Type B pancreatic cell (in vitro differentiated cells): ENCODE data around the gene PRDM16. TPM values are rescaled to one million over a fixed set of nuclear protein-coding genes. Genes with fewer than 3 reads are reported as not detected.
"Not testable (repeated sequence)": the region's sequence is repeated elsewhere in the genome, so short reads cannot be mapped to it uniquely, and the experiment has no call there.

Source experiments
- DNase-seq: peaks from one replicate; pipeline ENCODE4 v3.0.0; 2021; ENCODE audit warnings: mixed read lengths; ENCODE audit not compliant: unreplicated experiment; ENCODE audit errors: extremely low spot score
- H3K27ac Mint-ChIP-seq: 2 replicates; pipeline ENCODE4 v1.8.0; 2021; ENCODE audit warnings: mild to moderate bottlenecking, mixed read lengths
- H3K27me3 Mint-ChIP-seq: 2 replicates; pipeline ENCODE4 v1.8.0; 2021; ENCODE audit warnings: mixed read lengths
- H3K36me3 Mint-ChIP-seq: 2 replicates; pipeline ENCODE4 v1.8.0; 2021; ENCODE audit warnings: mixed read lengths
- H3K4me1 Mint-ChIP-seq: one replicate; pipeline ENCODE4 v1.8.0; 2021; ENCODE audit warnings: mixed read lengths; ENCODE audit not compliant: unreplicated experiment
- H3K4me3 Mint-ChIP-seq: 2 replicates; pipeline ENCODE4 v1.8.0; 2021; ENCODE audit warnings: mild to moderate bottlenecking, mixed read lengths
- H3K9me3 Mint-ChIP-seq: 2 replicates; pipeline ENCODE4 v1.8.0; 2021; ENCODE audit warnings: mixed read lengths
- total RNA-seq: library from RNA; stranded (reverse); gene quantifications from 2 replicates; pipeline ENCODE4 v1.2.1, GENCODE V29; 2021; ENCODE audit warnings: low replicate concordance
- TF ChIP-seq, protein P1 (sequence below): fragments of 200-600 bp; sonication (generic); conservative IDR thresholded peaks from 2 replicates; pipeline ENCODE4 v1.5.0; 2021; ENCODE audit warnings: antibody characterized with exemption, mild to moderate bottlenecking

The PRDM16 gene
- total RNA-seq, 1 donor from 2014 or later: 23.6 TPM

- DNase-seq: no peak
- H3K4me1 Mint-ChIP-seq: peaks cover 14% of the 10 kb centered on the region
- no peaks in the 10 kb centered on the region for H3K9me3 Mint-ChIP-seq
- no peak overlapping the region for H3K27ac Mint-ChIP-seq
- H3K27me3 Mint-ChIP-seq: peaks cover 19% of the 10 kb centered on the region
- H3K36me3 Mint-ChIP-seq: no peaks in the 10 kb centered on the region
- H3K4me3 Mint-ChIP-seq: no peak overlapping the region
- TF ChIP-seq, protein P1, sequence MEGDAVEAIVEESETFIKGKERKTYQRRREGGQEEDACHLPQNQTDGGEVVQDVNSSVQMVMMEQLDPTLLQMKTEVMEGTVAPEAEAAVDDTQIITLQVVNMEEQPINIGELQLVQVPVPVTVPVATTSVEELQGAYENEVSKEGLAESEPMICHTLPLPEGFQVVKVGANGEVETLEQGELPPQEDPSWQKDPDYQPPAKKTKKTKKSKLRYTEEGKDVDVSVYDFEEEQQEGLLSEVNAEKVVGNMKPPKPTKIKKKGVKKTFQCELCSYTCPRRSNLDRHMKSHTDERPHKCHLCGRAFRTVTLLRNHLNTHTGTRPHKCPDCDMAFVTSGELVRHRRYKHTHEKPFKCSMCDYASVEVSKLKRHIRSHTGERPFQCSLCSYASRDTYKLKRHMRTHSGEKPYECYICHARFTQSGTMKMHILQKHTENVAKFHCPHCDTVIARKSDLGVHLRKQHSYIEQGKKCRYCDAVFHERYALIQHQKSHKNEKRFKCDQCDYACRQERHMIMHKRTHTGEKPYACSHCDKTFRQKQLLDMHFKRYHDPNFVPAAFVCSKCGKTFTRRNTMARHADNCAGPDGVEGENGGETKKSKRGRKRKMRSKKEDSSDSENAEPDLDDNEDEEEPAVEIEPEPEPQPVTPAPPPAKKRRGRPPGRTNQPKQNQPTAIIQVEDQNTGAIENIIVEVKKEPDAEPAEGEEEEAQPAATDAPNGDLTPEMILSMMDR: no peak
Observed at GRCh38 chr1:3161176-3161840, 92.3 kb downstream of the PRDM16 start.

DNA sequence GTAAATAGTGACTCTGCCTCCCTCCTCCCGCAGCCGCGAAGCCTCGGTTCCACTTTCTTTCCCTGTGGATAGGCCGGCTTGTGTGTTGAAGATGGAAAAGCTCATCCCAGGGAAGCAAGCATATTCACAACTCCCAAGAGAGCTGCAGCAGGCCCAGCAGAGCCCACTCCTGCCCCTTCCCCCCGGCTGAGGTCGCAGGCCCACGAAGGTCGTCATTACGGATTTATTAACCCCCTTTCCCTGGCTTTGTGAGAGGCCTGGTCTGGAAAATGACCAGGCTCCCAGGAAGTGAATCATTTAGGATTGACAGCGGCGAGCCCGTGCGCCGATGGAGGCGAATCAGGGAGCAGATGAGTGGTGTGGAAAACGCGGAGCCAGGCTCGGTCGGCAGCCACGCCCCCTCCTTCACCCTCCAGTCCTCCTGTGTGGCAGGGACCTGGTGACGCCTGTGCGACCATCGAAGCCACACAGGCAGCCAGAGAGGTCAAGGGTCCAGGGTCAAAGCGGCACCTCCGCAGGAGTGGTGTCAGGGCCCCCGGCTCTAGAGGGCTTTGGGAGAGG lies 93.4 kb downstream of the PRDM16 start:
- Mint-ChIP-seq H3K27ac (no peak overlapping the region), H3K9me3 (no peaks in the 10 kb centered on the region), H3K36me3 (no peaks in the 10 kb centered on the region), H3K4me3 (no peak overlapping the region), H3K4me1 (peaks cover 17% of the 10 kb centered on the region), H3K27me3 (peaks cover 20% of the 10 kb centered on the region)
- TF ChIP-seq, protein P1: no peak
- DNase-seq: no peak

GRCh38 chr1:3163356-3163755 lies 94.4 kb downstream of the PRDM16 start:
- DNase-seq: no peak
- H3K9me3 Mint-ChIP-seq: no peaks in the 10 kb centered on the region
- H3K27me3 Mint-ChIP-seq: peaks cover 15% of the 10 kb centered on the region
- no peak overlapping the region for H3K27ac Mint-ChIP-seq
- no peaks in the 10 kb centered on the region for H3K36me3 Mint-ChIP-seq
- no peak overlapping the region for H3K4me3 Mint-ChIP-seq
- TF ChIP-seq, protein P1: no peak
- peaks cover 17% of the 10 kb centered on the region for H3K4me1 Mint-ChIP-seq

- Mint-ChIP-seq H3K27ac (no peak overlapping the region), H3K36me3 (no peaks in the 10 kb centered on the region), H3K27me3 (peaks cover 12% of the 10 kb centered on the region), H3K9me3 (no peaks in the 10 kb centered on the region), H3K4me3 (no peak overlapping the region), H3K4me1 (peaks cover 17% of the 10 kb centered on the region)
- DNase-seq: no peak
- TF ChIP-seq, protein P1: no peak
Observed at GRCh38 chr1:3164671-3165070, 95.7 kb downstream of the PRDM16 start.

- not testable (repeated sequence) for DNase-seq, H3K4me3 Mint-ChIP-seq, H3K36me3 Mint-ChIP-seq, H3K27ac Mint-ChIP-seq, H3K9me3 Mint-ChIP-seq
- peaks cover 12% of the 10 kb centered on the region for H3K27me3 Mint-ChIP-seq
- H3K4me1 Mint-ChIP-seq: peaks cover 21% of the 10 kb centered on the region
Observed at GRCh38 chr1:3165189-3165588, 96.2 kb downstream of the PRDM16 start.

DNA sequence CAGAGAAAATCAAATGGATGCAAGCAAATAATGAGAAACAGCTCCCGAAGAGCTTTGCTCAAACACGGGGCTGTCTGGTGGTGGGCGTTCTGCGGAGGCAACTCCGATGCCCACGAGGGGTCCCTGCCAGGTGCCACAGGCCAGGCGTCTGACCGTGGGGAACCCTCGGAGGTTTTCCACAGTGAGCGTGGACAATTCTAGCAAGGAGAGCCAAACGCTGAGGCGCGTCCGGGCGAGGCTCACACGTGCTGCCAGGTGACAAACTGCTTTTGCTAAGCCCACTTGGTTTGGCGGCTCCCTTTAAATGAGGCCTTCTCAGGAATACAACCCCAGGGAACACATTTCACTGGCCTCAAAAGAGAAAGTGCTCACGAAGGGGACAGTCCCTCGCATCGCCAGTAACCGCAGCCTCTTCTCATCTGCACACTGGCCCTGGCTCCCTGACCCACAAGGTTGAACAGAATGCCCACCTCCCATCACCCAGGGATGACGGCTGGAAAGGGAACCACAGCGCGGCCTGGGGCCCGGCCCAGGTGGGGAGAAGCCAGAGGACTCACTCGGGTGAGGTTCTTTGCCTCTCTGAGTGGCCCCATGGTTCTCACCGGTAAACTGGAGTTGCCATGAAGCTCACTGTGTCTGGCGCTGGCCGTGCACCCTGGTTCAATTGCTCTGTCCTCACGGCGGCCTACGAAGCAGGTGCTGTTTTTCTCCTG lies 97.4 kb downstream of the PRDM16 start:
- Mint-ChIP-seq H3K27ac (no peak overlapping the region), H3K4me3 (no peak overlapping the region), H3K9me3 (no peaks in the 10 kb centered on the region), H3K4me1 (peaks cover 28% of the 10 kb centered on the region), H3K27me3 (peaks cover 19% of the 10 kb centered on the region), H3K36me3 (no peaks in the 10 kb centered on the region)
- TF ChIP-seq, protein P1: no peak
- no peak for DNase-seq
